HepG2 (cell line): ENCODE results near the gene U2AF2. TPM values are rescaled to one million over a fixed set of nuclear protein-coding genes. Genes with fewer than 3 reads are reported as not detected.

Source experiments
- ARID4A ChIP-seq: sonication (generic); formaldehyde crosslinking; IDR thresholded peaks from 2 replicates; pipeline ENCODE4 v1.5.0; 2020; ENCODE audit warnings: mild to moderate bottlenecking, missing genetic modification reagents, borderline replicate concordance
- ATRX ChIP-seq: sonication (generic); formaldehyde crosslinking; IDR thresholded peaks from 2 replicates; pipeline ENCODE4 v1.4.0; 2020; ENCODE audit warnings: missing genetic modification reagents, borderline replicate concordance
- FOXP4 ChIP-seq: sonication (generic); formaldehyde crosslinking; IDR thresholded peaks from 2 replicates; pipeline ENCODE4 v1.4.0; 2020; ENCODE audit warnings: missing genetic modification reagents
- GABPB1 ChIP-seq: IDR thresholded peaks from 2 replicates; pipeline ENCODE4 v1.6.1; 2016; ENCODE audit warnings: mild to moderate bottlenecking, missing genetic modification reagents, moderate library complexity, missing compliant biosample characterization
- HOXA5 ChIP-seq: sonication (generic); formaldehyde crosslinking; IDR thresholded peaks from 2 replicates; pipeline ENCODE4 v1.4.0; 2020; ENCODE audit warnings: missing genetic modification reagents
- ZBTB39 ChIP-seq: sonication (generic); formaldehyde crosslinking; IDR thresholded peaks from 2 replicates; pipeline ENCODE4 v1.5.0; 2020; ENCODE audit warnings: missing genetic modification reagents
- ZGPAT ChIP-seq: IDR thresholded peaks from 2 replicates; pipeline ENCODE4 v1.6.1; 2016; ENCODE audit warnings: mild to moderate bottlenecking
- ZNF256 ChIP-seq: sonication (generic); formaldehyde crosslinking; conservative IDR thresholded peaks from 2 replicates; pipeline ENCODE4 v1.4.0; 2020; ENCODE audit warnings: missing genetic modification reagents
- ZNF580 ChIP-seq: IDR thresholded peaks from 2 replicates; pipeline ENCODE4 v1.6.1; 2016; ENCODE audit warnings: low read depth, borderline replicate concordance
- ZNF639 ChIP-seq: conservative IDR thresholded peaks from 2 replicates; pipeline ENCODE4 v1.6.1; 2018; ENCODE audit warnings: missing genetic modification reagents
- polyA plus RNA-seq, 8 experiments: library from polyadenylated mRNA; depleted of rRNA in 3 of 8; stranded (reverse) in 7 of 8; unstranded in 1 of 8; fragments of >200 nt; fragmentation: Illumina TruSeq in 4 of 8; extraction: Trizol in 4 of 8; gene quantifications; 2 replicates each; pipeline versions ENCODE4 v1.2.1 to v1.2.3, GENCODE V29; 2011 to 2016; ENCODE audit warnings: low read depth in 4 of 8, missing spikeins in 1 of 8, mixed read lengths in 1 of 8; ENCODE audit not compliant: insufficient read depth in 1 of 8
- total RNA-seq, 5 experiments: library from RNA; depleted of rRNA; stranded (reverse); fragments of >200 nt; fragmentation: Illumina TruSeq; extraction: Trizol; gene quantifications; 2 replicates each; pipeline ENCODE4 v1.2.3, GENCODE V29; 2016; ENCODE audit warnings: low read depth in 1 of 5

The U2AF2 gene
- total and polyA plus RNA-seq, 2 of the 13 experiments (the other 11 are each of a cell fraction or from before 2014, with no cell fraction given), result 84.3 to 124 TPM

- no peak for TF ChIP-seq FOXP4 (CRISPR knock-in tag)
- 0 out of 2 replicates have a peak, but pooled peaks have one; percentile 34 for TF ChIP-seq ZGPAT (CRISPR knock-in tag)
- TF ChIP-seq ZBTB39, result no peak
- TF ChIP-seq ARID4A, result peak; percentile 14; the same call in 1 of the 2 replicates
- TF ChIP-seq ZNF580 (CRISPR knock-in tag), result no peak
- no peak for TF ChIP-seq ZNF639
- peak; percentile 48; the same call in 1 of the 2 replicates for TF ChIP-seq GABPB1 (CRISPR knock-in tag)
- TF ChIP-seq ATRX (CRISPR knock-in tag), result no peak
- no peak for TF ChIP-seq ZNF256 (CRISPR knock-in tag)
- TF ChIP-seq HOXA5 (CRISPR knock-in tag), result no peak
Observed at GRCh38 chr19:55624109-55625003, 30.5 kb upstream of the U2AF2 start, which contains the start of gene ZNF784 (continued).
